Left ventricle myocardium inferior (tissue), 1 donor: ENCODE data around the gene TCFL5. TPM values are rescaled to one million over a fixed set of nuclear protein-coding genes. Genes with fewer than 3 reads are reported as not detected.
A peak's percentile ranks its signal among the peaks of the same experiment; 100 is the strongest.

Experiments
- DNase-seq: peaks from one replicate; pipeline ENCODE4 v3.0.0-alpha.2; 2020
- H3K27ac ChIP-seq: fragments of 200-600 bp; replicated peaks from 2 replicates; pipeline ENCODE4 v1.8.0; 2021
- H3K27me3 ChIP-seq: fragments of 200-600 bp; 2 replicates; pipeline ENCODE4 v1.8.0; 2021; ENCODE audit warnings: low read depth
- H3K36me3 ChIP-seq: fragments of 200-600 bp; 2 replicates; pipeline ENCODE4 v1.8.0; 2021
- H3K4me1 ChIP-seq: fragments of 200-600 bp; 2 replicates; pipeline ENCODE4 v1.8.0; 2021
- H3K4me3 ChIP-seq: fragments of 200-600 bp; 2 replicates; pipeline ENCODE4 v1.8.0; 2021; ENCODE audit warnings: mild to moderate bottlenecking, moderate library complexity
- H3K9me3 ChIP-seq: fragments of 200-600 bp; replicated peaks from 2 replicates; pipeline ENCODE4 v1.8.0; 2021
- intact Hi-C: fragments of 100-400 bp; cut with micrococcal nuclease; formaldehyde crosslinking; loops from one replicate; pipeline ENCODE4 v1.11.0; 2022
- total RNA-seq: library from RNA; stranded (reverse); fragmentation: NEBNext Ultra II Directional; extraction: Animal tissue kit (Norgen Biotek cat#: 25700); gene quantifications from one replicate; pipeline ENCODE4 v1.2.1, GENCODE V29; 2021
- TF ChIP-seq, protein P1 (sequence below): fragments of 200-600 bp; IDR thresholded peaks from 2 replicates; pipeline ENCODE4 v1.8.0; 2021; ENCODE audit warnings: antibody characterized with exemption, mild to moderate bottlenecking, borderline replicate concordance
- donor health status: DM: no; HTN: yes; CAD: no; lungs with severe emphysema.

TCFL5 gene
- total RNA-seq, 1 donor from 2014 or later: 6.6 TPM

DNA sequence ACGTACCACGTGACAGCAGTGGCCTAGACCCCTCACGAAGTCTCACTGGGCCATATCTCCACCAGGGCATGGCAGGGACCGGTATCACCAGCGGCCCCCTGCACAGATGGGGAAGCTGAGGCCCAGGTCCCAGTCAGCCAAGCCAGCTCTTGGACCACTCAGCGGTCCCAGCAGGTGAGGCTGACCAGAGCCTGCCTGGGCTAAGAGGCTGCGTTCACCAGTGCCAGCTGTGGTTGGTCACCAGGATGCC is 67.9 kb downstream of the TCFL5 start:
- H3K9me3 ChIP-seq: no peaks in the 10 kb centered on the region
- no peaks in the 10 kb centered on the region for H3K27me3 ChIP-seq
- intact Hi-C loops: loop anchor here (5.0 to 10.0 kb wide), 2 partner anchors 126 to 289 kb away; no protein-coding TSS in a partner anchor
- no peak for DNase-seq
- peak overlapping the region; percentile 92 for H3K27ac ChIP-seq
- H3K4me1 ChIP-seq: peaks cover 48% of the 10 kb centered on the region
- peaks cover 12% of the 10 kb centered on the region for H3K36me3 ChIP-seq
- peak overlapping the region; percentile 81 for H3K4me3 ChIP-seq
- TF ChIP-seq, protein P1, sequence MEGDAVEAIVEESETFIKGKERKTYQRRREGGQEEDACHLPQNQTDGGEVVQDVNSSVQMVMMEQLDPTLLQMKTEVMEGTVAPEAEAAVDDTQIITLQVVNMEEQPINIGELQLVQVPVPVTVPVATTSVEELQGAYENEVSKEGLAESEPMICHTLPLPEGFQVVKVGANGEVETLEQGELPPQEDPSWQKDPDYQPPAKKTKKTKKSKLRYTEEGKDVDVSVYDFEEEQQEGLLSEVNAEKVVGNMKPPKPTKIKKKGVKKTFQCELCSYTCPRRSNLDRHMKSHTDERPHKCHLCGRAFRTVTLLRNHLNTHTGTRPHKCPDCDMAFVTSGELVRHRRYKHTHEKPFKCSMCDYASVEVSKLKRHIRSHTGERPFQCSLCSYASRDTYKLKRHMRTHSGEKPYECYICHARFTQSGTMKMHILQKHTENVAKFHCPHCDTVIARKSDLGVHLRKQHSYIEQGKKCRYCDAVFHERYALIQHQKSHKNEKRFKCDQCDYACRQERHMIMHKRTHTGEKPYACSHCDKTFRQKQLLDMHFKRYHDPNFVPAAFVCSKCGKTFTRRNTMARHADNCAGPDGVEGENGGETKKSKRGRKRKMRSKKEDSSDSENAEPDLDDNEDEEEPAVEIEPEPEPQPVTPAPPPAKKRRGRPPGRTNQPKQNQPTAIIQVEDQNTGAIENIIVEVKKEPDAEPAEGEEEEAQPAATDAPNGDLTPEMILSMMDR: no peak

DNA sequence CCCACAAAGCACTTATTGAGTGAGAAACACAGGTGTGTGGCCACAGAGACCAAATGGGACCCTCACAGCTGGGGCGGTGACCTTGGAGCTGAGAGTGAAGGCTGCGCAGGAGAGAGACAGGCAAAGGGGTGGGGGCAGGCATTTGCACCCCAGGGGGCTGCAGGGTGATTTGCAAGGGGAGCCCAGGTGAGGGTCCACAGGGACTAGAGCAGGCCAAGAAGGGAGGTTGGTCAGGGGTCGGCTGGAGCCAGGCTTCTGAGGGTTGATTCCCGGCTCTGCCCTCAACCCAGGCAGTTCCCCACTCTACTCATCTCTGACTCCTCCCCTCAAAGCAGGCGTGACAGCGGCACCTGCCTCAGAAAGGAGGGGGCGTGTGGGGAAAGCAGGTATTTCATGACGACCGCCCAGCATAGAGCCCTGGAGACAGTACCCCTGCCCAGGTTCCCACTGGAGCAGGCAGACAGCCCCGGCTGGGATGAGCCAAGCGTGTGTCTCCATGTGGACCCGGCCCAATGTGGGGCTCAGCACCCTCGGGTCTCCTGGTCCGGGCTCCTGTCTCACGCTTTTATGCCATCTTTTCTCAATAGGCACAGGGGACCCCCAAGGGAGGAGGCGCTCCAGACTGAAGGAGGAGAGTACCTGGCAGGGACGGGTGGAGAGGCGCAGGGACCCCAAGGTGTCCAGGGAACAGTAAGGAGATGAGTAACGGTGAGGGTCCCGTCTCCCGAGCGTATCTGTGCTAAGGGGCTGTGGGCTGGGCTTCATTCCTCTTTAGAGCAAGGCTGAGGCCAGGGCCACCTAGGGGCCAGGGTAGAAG is 68.5 kb downstream of the TCFL5 start:
- peak overlapping the region; percentile 81 for H3K4me3 ChIP-seq
- intact Hi-C loops: loop anchor here (5.0 to 10.0 kb wide), 2 partner anchors 126 to 288 kb away; no protein-coding TSS in a partner anchor
- H3K36me3 ChIP-seq: peaks cover 6% of the 10 kb centered on the region
- no peaks in the 10 kb centered on the region for H3K27me3 ChIP-seq
- DNase-seq: no peak
- no peaks in the 10 kb centered on the region for H3K9me3 ChIP-seq
- TF ChIP-seq, protein P1: no peak
- H3K27ac ChIP-seq: peak overlapping the region; percentile 92
- H3K4me1 ChIP-seq: peaks cover 48% of the 10 kb centered on the region

DNA sequence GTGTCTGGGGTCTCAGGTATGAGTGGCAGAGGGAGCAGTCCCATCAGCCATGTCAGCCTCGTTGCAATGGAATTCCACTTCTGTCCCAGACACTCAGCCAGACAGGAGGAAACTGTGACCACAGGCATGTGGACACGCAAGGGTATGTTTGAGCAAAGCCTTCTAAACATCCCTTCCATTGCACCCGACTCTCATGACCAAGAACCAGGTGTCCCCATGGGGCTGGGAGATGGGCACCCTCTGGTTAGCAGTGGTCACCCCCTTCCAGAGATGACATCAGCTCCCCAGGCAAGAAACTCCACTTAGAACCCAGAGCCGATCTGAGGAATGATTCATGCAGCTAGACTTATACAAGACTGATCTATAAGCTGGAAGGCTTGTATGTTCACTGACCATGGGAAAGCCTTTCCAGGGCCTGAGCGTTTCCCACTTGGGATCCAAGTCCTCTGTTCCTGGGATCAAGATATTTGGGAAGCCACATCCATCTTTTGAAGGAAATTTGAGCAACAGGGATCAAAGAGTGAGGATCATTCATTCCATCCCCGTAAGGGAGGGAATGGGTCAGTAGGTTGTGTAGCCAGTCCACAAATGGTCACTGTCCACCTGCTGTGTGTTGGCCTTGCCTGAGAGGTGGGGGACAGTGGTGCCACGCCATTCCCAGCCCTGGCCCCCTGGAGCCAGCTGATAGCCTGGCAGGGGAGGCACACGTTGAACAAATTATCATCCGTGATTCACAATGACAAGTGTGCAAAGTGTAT is 69.3 kb downstream of the TCFL5 start:
- Histone ChIP-seq H3K27ac (no peak overlapping the region), H3K27me3 (no peaks in the 10 kb centered on the region), H3K9me3 (no peaks in the 10 kb centered on the region), H3K4me1 (peaks cover 40% of the 10 kb centered on the region), H3K36me3 (no peaks in the 10 kb centered on the region), H3K4me3 (no peak overlapping the region)
- no peak for DNase-seq
- TF ChIP-seq, protein P1: no peak
- intact Hi-C loops: loop anchor here (5.0 to 10.0 kb wide), 2 partner anchors 125 to 288 kb away; no protein-coding TSS in a partner anchor

DNA sequence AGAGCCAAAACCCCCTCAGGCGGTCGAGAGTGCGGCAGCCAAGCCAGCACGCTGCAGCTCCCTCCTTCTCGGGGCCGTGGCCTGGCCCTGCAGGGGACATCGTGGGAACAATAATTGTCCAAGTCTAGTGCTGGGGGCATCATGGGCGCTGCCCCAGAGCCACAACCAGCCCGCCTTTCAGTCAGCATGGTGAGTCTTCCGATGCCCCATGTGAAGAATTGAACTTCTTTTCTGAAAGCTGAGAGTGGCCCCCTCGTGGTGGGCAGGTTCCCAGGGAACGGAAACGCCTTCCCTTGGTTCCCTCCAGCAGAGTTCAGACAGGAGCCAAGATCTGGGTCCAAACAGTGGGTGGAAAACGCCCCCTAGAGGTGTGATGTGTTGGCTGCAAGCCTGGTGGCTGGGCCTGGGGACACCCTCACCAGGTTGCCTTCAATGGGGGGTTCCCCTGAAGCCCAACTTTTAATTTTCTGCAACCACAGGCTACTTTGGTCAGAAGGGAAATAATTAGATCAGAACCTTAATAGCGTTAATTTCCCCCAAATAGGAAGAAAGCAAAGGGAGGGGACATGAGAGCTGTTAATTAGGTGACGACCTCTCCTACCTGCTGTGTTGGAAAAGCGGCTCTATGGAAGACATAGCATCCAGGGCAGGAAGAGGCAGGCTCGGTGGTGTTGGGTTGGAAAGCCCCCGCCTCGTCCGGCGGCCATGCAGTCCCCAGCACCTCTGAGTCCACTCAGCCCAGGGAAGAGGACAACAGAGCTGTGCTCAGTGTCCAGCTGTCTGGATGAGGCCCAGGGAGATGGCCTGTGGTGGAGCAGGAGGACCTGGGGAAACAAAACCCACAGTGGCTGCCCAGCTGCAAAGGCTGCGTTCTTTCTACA is 70.1 kb downstream of the TCFL5 start:
- DNase-seq: peak; percentile 78
- no peaks in the 10 kb centered on the region for H3K9me3 ChIP-seq
- H3K27me3 ChIP-seq: no peaks in the 10 kb centered on the region
- intact Hi-C loops: loop anchor here (5.0 to 10.0 kb wide), 2 partner anchors 124 to 287 kb away; no protein-coding TSS in a partner anchor
- no peak overlapping the region for H3K4me3 ChIP-seq
- no peaks in the 10 kb centered on the region for H3K36me3 ChIP-seq
- H3K4me1 ChIP-seq: peaks cover 35% of the 10 kb centered on the region
- no peak overlapping the region for H3K27ac ChIP-seq
- TF ChIP-seq, protein P1: peak; percentile 89

Other genes with a start within 250 kb of the TCFL5 start
- 12.7 TPM for gene SLCO4A1, start 219.3 kb downstream of the TCFL5 start, total RNA-seq
- not detected for gene NTSR1, start 153.0 kb downstream of the TCFL5 start, total RNA-seq
- 9.8 TPM for gene MRGBP, start 65.3 kb downstream of the TCFL5 start, total RNA-seq
- gene OGFR, start 57.0 kb downstream of the TCFL5 start, total RNA-seq: 19.2 TPM
- 2.1 TPM for gene COL9A3, start 44.8 kb downstream of the TCFL5 start, total RNA-seq
- gene DIDO1, start 64.7 kb upstream of the TCFL5 start, total RNA-seq: 37.0 TPM
- 16.2 TPM for gene GID8, start 76.3 kb upstream of the TCFL5 start, total RNA-seq
- gene SLC17A9, start 90.9 kb upstream of the TCFL5 start, total RNA-seq: 0.47 TPM
- not detected for gene BHLHE23, start 145.1 kb upstream of the TCFL5 start, total RNA-seq